Astrocyte (in vitro differentiated cells and primary cell): Measurements from ENCODE around the gene SPDYE2. TPM values are rescaled to one million over a fixed set of nuclear protein-coding genes. Genes with fewer than 3 reads are reported as not detected.
"Not testable (repeated sequence)": the region's sequence is repeated elsewhere in the genome, so short reads cannot be mapped to it uniquely, and the experiment has no call there.

Experiments
- DNase-seq: peaks from one replicate; pipeline ENCODE4 v3.0.0-alpha.2; 2010; ENCODE audit warnings: low read depth
- FAIRE-seq: peaks from 2 replicates; lab custom pipeline; 2011; peaks lifted over from hg19 to GRCh38; lab: Jason Lieb, UNC
- H2AFZ ChIP-seq: 2 replicates; pipeline ENCODE4 v1.6.0; 2012; ENCODE audit warnings: low read depth, low read length, inconsistent platforms
- H3K27ac ChIP-seq: 2 replicates; pipeline ENCODE4 v1.5.1; 2011; ENCODE audit warnings: low read depth, low read length, inconsistent platforms
- H3K27me3 ChIP-seq: 2 replicates; pipeline ENCODE4 v1.6.0; 2011; ENCODE audit warnings: low read length, inconsistent platforms; ENCODE audit not compliant: insufficient read depth
- H3K36me3 ChIP-seq: 2 replicates; pipeline ENCODE4 v1.5.1; 2011; ENCODE audit warnings: low read length, inconsistent platforms; ENCODE audit not compliant: insufficient read depth
- H3K4me1 ChIP-seq: 2 replicates; pipeline ENCODE4 v1.5.1; 2011; ENCODE audit warnings: low read length, inconsistent platforms; ENCODE audit not compliant: insufficient read depth
- H3K4me2 ChIP-seq: 2 replicates; pipeline ENCODE4 v1.6.0; 2012; ENCODE audit warnings: low read length, inconsistent platforms
- H3K4me3 ChIP-seq: 2 replicates; pipeline ENCODE4 v1.5.1; 2011; ENCODE audit warnings: low read depth, mild to moderate bottlenecking, low read length, inconsistent platforms; ENCODE audit not compliant: insufficient read depth
- H3K79me2 ChIP-seq: 2 replicates; pipeline ENCODE4 v1.6.0; 2012; ENCODE audit warnings: mild to moderate bottlenecking, low read length, inconsistent platforms; ENCODE audit not compliant: insufficient read depth
- H3K9ac ChIP-seq: 2 replicates; pipeline ENCODE4 v1.6.0; 2012; ENCODE audit warnings: mild to moderate bottlenecking, low read length, inconsistent platforms
- H3K9me3 ChIP-seq: 2 replicates; pipeline ENCODE4 v1.5.1; 2012; ENCODE audit warnings: low read depth, mild to moderate bottlenecking, low read length, inconsistent platforms; ENCODE audit not compliant: insufficient read depth
- H4K20me1 ChIP-seq: 2 replicates; pipeline ENCODE4 v1.6.0; 2012; ENCODE audit warnings: low read length, inconsistent platforms; ENCODE audit not compliant: insufficient read depth
- H3K27ac Mint-ChIP-seq: one replicate; pipeline ENCODE4 v1.8.0; 2021; ENCODE audit warnings: mild to moderate bottlenecking, mixed read lengths; ENCODE audit not compliant: unreplicated experiment
- H3K27me3 Mint-ChIP-seq: one replicate; pipeline ENCODE4 v1.8.0; 2021; ENCODE audit warnings: low read depth, mixed read lengths; ENCODE audit not compliant: unreplicated experiment
- H3K36me3 Mint-ChIP-seq: one replicate; pipeline ENCODE4 v1.8.0; 2021; ENCODE audit warnings: low read depth, mixed read lengths; ENCODE audit not compliant: unreplicated experiment
- H3K4me1 Mint-ChIP-seq: one replicate; pipeline ENCODE4 v1.8.0; 2021; ENCODE audit warnings: low read depth, mixed read lengths; ENCODE audit not compliant: unreplicated experiment
- H3K4me3 Mint-ChIP-seq: one replicate; pipeline ENCODE4 v1.8.0; 2021; ENCODE audit warnings: mild to moderate bottlenecking, moderate library complexity, mixed read lengths; ENCODE audit not compliant: unreplicated experiment
- H3K9me3 Mint-ChIP-seq: one replicate; pipeline ENCODE4 v1.8.0; 2021; ENCODE audit warnings: mild to moderate bottlenecking, mixed read lengths; ENCODE audit not compliant: unreplicated experiment
- total RNA-seq: library from RNA; stranded (reverse); gene quantifications from 2 replicates; pipeline ENCODE4 v1.2.1, GENCODE V29; 2021

The SPDYE2 gene
- total RNA-seq, 1 donor from 2014 or later: not detected

DNA sequence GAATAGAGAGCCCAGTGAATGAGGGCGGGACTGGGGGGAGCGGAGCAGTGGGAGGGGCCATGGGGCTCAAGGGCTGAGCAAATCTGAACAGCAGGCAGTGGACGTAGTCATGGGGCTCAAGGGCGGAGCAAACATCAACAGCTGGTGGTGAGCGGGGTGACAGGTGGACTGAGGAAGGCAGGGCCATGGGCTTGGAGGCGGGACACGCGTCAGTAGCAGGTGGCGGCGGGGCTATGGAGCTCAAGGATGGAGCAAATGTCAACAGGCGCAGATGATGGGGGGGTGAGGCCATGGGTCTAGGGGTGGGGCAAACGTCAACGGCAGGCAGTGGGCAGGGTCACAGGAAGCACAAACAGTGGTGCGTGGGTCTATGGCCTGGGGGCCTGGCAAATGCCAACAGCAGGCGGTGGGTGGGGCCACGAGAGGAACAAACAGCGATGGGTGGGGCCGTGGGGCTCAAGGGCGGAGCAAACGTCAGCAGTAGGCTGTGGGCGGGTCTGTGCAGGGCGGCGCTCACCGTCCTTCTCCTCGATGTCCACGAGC lies 41.5 kb downstream of the SPDYE2 start:
- not testable (repeated sequence) for H3K79me2 ChIP-seq, H3K36me3 ChIP-seq, H3K9ac ChIP-seq, H3K4me1 Mint-ChIP-seq, H3K27ac Mint-ChIP-seq, H3K27me3 ChIP-seq, H3K27ac ChIP-seq, H3K9me3 ChIP-seq, H3K4me3 Mint-ChIP-seq, H3K9me3 Mint-ChIP-seq, H4K20me1 ChIP-seq, DNase-seq, FAIRE-seq, H3K4me3 ChIP-seq, H3K36me3 Mint-ChIP-seq, H3K27me3 Mint-ChIP-seq, H3K4me1 ChIP-seq, H3K4me2 ChIP-seq, H2AFZ ChIP-seq

DNA sequence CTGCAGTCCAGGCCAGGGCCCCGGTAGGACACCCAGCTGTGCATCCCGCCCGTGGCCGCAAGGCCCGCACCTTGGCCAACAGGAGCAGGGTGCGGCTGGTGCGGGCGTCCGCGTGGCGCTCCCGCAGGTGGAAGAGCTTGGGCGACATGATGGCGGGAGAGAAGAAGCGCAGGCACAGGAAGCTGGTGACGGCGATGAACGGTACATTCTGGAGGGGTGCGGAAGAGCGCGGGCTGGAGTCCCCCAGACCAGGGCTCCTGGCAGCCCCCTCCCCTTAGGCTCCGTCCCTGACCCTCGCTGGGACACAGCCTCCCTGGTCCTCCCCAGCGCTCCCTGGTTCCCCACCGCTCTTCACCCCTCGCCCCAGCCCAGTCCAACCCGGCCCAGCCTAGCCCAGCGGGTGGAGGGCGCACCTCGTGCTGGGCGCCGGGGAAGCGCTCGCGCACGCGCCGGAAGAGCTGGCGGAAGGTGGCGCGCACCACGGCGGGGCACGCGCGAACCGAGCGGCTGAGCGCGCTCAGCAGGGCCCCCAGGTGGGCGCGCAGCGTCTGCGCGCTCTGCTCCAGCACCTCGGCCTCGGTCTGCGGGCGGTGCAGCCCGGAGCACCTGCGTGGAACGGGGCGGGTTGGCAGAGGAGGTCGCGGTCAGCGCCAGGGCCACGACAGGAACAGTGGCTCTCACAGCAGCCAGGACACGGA lies 42.8 kb downstream of the SPDYE2 start:
- H3K4me1 ChIP-seq, H3K27me3 ChIP-seq, H3K4me3 Mint-ChIP-seq, FAIRE-seq, H3K79me2 ChIP-seq, H3K9me3 Mint-ChIP-seq, H3K27me3 Mint-ChIP-seq, H3K9ac ChIP-seq, H3K9me3 ChIP-seq, DNase-seq, H3K4me1 Mint-ChIP-seq, H3K4me3 ChIP-seq, H3K27ac ChIP-seq, H3K4me2 ChIP-seq, H2AFZ ChIP-seq, H3K36me3 ChIP-seq, H3K36me3 Mint-ChIP-seq, H3K27ac Mint-ChIP-seq, H4K20me1 ChIP-seq: not testable (repeated sequence)

- not testable (repeated sequence) for H2AFZ ChIP-seq, H3K4me1 ChIP-seq, H3K36me3 ChIP-seq, H3K4me2 ChIP-seq, H4K20me1 ChIP-seq, H3K27ac ChIP-seq, H3K9ac ChIP-seq, H3K4me3 ChIP-seq, H3K9me3 ChIP-seq, H3K4me1 Mint-ChIP-seq, H3K9me3 Mint-ChIP-seq, H3K36me3 Mint-ChIP-seq, FAIRE-seq, H3K79me2 ChIP-seq, H3K27me3 Mint-ChIP-seq, H3K27ac Mint-ChIP-seq, H3K4me3 Mint-ChIP-seq, DNase-seq, H3K27me3 ChIP-seq
These were observed 45.0 kb downstream of the SPDYE2 start for GRCh38 chr7:102596036-102596435.

GRCh38 chr7:102599699-102600098 lies 48.7 kb downstream of the SPDYE2 start:
- H3K4me3 Mint-ChIP-seq, H2AFZ ChIP-seq, DNase-seq, H3K4me2 ChIP-seq, H3K27me3 Mint-ChIP-seq, H3K36me3 ChIP-seq, H3K36me3 Mint-ChIP-seq, H3K4me1 Mint-ChIP-seq, H4K20me1 ChIP-seq, H3K27ac ChIP-seq, H3K9me3 ChIP-seq, FAIRE-seq, H3K4me3 ChIP-seq, H3K27ac Mint-ChIP-seq, H3K9ac ChIP-seq, H3K4me1 ChIP-seq, H3K27me3 ChIP-seq, H3K9me3 Mint-ChIP-seq, H3K79me2 ChIP-seq: not testable (repeated sequence)

DNA sequence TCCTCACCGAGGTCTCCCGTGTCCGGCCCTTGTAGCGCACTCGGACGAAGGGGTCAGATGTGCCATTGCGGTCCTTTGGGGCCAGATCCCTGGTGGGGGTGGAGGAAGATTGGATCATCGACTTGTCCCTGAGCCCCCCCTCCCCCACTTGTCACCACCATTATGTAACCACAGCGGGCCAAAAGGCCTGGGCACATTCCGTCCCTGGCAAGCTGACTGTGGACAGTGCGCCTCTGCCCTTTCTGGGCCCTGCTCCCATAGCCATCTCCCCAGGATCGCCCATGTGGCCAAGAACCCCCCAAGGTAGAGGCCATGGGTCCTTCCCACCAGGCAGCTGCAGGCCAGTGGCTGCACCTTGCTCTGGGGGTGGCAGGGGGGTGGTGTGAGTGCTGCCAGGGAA lies 51.3 kb downstream of the SPDYE2 start:
- H3K9me3 ChIP-seq, FAIRE-seq, H3K27me3 ChIP-seq, H4K20me1 ChIP-seq, H3K27ac Mint-ChIP-seq, H3K9me3 Mint-ChIP-seq, H3K27ac ChIP-seq, H2AFZ ChIP-seq, H3K36me3 Mint-ChIP-seq, DNase-seq, H3K36me3 ChIP-seq, H3K4me1 Mint-ChIP-seq, H3K4me3 Mint-ChIP-seq, H3K79me2 ChIP-seq, H3K4me3 ChIP-seq, H3K4me1 ChIP-seq, H3K9ac ChIP-seq, H3K4me2 ChIP-seq, H3K27me3 Mint-ChIP-seq: not testable (repeated sequence)

- DNase-seq, H3K27ac Mint-ChIP-seq, H3K4me1 ChIP-seq, H3K9me3 ChIP-seq, H3K4me1 Mint-ChIP-seq, H3K9me3 Mint-ChIP-seq, H3K4me3 Mint-ChIP-seq, H3K79me2 ChIP-seq, H3K9ac ChIP-seq, H3K4me2 ChIP-seq, H3K27me3 Mint-ChIP-seq, H3K36me3 Mint-ChIP-seq, H3K36me3 ChIP-seq, H3K27ac ChIP-seq, H3K4me3 ChIP-seq, H4K20me1 ChIP-seq, H2AFZ ChIP-seq, FAIRE-seq, H3K27me3 ChIP-seq: not testable (repeated sequence)
These were observed 53.6 kb downstream of the SPDYE2 start for GRCh38 chr7:102604431-102605145.
